HuH-7 (cell line): ENCODE measurements around the gene IL2RA.
"Not testable (repeated sequence)": the region's sequence is repeated elsewhere in the genome, so short reads cannot be mapped to it uniquely, and the experiment has no call there.

Source experiments
- DNase-seq: peaks from one replicate; pipeline ENCODE4 v3.0.0; 2011; ENCODE audit warnings: low spot score

The IL2RA gene

GRCh38 chr10:6062101-6062771 is at the start of gene IL2RA:
Gene IL2RA, minus strand, starts transcription at chr10:6062367. Its CDS starts 216 bp downstream, at chr10:6062151.
- no peak for DNase-seq

DNA sequence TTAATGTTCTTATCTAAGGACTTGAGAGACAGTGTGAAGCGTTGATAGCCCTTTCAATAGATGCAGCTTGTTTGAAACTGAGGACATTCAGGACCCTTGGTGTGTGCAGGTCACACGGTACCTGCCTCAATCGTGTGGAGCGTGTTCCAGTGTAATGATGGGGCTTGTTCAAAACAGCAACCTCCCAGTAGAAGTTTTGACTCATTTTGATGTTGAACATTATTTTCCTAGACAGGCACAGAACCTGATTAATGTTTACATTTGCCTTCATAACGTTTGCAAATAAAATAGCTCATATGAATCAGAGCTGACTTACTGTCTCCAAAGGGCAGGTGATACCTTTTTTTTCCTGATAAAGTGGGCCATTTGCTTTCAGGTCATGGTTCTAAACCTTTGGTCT is 48.0 kb upstream of the IL2RA start:
- no peak for DNase-seq

GRCh38 chr10:6109444-6109775 is 47.2 kb upstream of the IL2RA start:
- no peak for DNase-seq

DNA sequence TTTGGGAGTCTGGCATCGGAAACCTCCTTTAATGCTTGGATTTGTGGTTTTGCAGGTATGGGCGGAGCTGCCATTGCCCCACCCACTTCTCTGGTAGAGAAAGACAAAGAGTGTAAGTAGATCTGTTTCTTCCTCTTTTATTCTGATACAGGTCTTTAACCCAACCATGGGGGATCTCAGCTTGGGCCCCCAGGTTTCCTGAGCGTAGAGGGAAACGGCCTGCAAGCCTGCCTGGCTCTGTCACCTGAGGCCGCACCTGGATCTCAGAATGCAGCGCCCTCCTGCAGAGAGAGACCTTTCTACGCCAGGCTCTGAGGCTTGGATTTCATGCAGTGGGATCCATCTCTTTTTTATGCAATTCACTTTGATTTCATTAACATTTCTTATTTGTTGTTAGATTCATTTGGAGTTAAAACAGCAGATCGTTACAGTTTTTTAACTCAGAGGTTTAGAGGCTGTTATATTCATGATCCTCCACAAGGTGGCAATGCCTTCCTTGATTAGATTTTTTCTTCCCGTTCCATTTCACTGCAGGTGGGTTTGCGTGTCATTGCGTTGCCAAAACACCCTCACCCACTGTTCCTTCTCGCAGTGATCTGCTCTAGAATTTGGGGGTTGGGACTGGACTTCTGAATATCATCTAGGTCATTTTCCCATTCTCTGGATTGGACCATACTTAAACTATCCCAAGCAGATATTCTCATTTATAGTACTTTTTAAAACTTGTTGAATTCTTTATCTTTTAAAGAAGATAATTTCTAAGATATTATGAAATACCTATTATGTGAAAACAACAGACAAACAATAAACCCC is 46.7 kb upstream of the IL2RA start:
- DNase-seq, result peak; percentile 71

GRCh38 chr10:6108072-6108471 is 45.9 kb upstream of the IL2RA start:
- no peak for DNase-seq

- not testable (repeated sequence) for DNase-seq
Measured at GRCh38 chr10:6107616-6108015, 45.4 kb upstream of the IL2RA start.

GRCh38 chr10:6103591-6103990 is 41.4 kb upstream of the IL2RA start:
- DNase-seq, result no peak

DNA sequence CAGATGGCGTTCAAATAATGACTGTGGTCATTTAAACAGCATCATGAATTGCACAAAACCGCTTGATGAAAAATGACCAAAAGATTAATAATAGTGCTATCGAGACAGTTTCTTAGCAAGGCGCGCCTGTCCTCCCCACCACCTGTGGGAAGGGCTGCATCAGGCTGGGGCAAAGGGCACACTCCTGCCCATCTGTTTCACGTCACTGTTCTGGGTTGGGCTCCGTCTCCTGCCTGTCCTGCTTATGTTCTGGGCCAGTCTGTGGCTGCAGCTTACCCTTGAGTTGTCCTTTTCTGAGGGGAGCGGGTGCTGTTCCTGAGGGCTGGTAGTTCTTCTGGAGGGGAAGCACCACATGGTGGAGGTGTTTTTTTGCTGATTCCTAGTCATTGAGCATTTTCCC is 40.0 kb upstream of the IL2RA start:
- no peak for DNase-seq

- DNase-seq, result no peak
Measured at GRCh38 chr10:6101181-6101580, 39.0 kb upstream of the IL2RA start.

- no peak for DNase-seq
Measured at GRCh38 chr10:6100370-6100769, 38.2 kb upstream of the IL2RA start.

DNA sequence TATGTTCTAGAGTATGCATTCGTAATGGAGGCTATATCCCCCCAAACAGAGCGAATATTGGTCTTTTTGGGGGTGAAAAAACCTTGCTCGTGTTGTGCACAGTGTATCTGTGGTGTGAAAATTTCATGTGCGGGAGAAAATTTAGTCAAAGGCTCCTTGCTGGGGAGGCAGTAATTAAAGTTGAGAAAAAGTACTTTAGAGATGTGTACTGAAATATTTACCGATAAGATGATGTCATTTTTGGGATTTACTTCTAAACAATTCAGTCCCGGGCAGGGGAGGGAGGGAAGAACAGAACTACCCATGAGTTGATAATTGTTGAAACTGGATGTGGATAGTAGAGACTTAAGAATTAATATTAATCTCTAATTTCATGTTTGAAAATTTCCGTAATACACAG is 36.0 kb upstream of the IL2RA start:
- no peak for DNase-seq

- no peak for DNase-seq
Measured at GRCh38 chr10:6097063-6097462, 34.9 kb upstream of the IL2RA start.

DNA sequence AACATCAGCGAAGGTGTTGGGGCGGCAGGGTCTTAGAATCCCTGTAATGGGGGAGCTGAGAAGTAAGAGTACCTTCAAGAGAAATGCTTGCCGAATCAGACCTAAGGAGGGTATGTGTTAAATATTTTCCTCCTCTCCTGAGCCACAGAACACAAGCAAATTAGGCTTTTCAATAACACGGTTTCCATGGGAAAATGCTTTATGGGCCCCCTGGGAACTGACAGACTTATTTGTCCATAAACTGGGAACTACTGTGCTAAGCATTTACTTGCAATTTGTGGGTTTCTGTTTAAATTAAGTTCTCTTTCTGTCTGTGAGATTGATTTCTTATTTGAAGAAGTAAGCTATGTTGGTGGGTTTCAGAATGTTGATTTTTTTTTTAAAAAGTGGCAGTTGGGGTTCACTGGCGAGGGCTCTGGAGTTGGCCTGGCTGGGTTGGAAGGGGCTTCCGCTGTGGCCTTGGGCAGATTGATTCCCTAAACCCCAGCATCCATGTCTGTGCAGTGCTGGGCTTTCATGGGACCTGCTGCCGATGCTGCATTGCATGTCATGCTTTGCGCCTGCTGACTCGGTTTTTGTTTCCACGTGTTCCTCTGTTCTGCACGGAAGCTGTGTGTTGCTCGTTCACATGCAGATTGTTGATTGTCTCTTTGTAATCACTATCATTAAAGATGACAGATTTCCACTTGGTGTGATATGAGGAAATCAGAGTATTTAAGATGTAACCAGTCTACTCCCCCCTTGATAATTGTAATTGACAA is 33.8 kb upstream of the IL2RA start:
- DNase-seq, result no peak

DNA sequence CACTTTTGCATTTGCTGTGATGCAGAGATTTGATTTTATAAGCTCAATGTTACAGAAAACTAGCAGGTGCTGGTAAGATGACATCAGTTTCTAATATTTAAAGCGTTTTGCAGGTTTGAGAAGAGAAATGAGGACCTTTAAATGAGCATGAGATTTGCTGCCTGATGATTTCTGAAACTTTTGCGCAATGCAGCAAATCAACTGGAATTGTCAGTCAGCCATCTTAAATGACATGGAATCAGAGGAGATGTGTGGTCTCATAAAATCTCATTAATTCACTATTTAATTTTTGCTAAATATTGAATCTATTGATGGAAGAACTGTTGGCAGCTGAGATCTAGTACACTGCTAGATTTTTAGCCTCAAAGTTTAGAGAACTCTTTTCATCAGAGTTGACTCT is 30.6 kb upstream of the IL2RA start:
- DNase-seq, result no peak

GRCh38 chr10:6091630-6092029 is 29.5 kb upstream of the IL2RA start:
- no peak for DNase-seq

GRCh38 chr10:6089334-6090219 is 27.4 kb upstream of the IL2RA start:
- peak; percentile 41 for DNase-seq

- peak; percentile 80 for DNase-seq
Measured at GRCh38 chr10:6088721-6089333, 26.7 kb upstream of the IL2RA start, which contains the start of gene RBM17. Gene RBM17, plus strand, starts transcription at chr10:6089034. Its CDS starts 8,032 bp downstream, at chr10:6097066.

DNA sequence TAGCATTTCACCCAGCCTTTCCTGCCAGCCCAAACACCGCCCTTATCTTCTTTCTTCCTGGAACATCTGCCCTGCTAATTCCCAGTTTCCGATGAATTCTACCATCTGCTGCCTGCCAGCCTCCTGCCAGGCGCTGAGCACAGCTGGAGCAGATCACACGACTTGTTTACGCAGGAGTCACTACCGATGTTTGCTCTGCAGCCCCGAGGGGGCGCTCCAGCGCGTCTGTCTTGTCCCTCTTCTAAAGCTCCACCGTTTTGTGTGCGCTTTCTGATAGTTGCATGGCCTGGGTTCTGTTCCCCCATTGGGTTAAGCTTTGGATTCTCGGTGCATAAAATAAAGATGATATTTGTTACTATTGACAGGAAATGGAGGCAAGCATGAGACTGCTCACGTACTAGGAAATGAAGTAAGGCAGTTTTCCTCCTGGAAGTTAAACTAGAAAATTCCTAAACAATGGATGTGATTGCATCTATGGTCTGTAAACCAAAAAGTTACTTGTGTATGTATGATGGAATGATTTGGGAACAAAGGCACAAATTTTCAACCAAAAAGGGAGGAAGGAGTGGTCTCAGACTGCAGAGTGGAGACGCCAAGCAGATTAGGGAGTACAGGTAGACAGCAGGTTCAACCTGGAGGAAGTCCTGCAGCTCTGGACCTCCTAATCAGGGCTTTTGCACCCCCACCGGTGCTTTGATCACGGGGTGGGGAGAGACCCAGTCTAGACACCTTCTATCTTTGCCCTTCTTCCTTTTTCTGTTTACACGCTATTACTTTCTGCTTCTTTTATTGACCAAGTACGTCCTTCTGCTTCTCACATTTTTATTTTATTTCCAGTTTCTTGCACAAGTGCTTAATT is 24.4 kb upstream of the IL2RA start:
- DNase-seq, result peak; percentile 84

DNA sequence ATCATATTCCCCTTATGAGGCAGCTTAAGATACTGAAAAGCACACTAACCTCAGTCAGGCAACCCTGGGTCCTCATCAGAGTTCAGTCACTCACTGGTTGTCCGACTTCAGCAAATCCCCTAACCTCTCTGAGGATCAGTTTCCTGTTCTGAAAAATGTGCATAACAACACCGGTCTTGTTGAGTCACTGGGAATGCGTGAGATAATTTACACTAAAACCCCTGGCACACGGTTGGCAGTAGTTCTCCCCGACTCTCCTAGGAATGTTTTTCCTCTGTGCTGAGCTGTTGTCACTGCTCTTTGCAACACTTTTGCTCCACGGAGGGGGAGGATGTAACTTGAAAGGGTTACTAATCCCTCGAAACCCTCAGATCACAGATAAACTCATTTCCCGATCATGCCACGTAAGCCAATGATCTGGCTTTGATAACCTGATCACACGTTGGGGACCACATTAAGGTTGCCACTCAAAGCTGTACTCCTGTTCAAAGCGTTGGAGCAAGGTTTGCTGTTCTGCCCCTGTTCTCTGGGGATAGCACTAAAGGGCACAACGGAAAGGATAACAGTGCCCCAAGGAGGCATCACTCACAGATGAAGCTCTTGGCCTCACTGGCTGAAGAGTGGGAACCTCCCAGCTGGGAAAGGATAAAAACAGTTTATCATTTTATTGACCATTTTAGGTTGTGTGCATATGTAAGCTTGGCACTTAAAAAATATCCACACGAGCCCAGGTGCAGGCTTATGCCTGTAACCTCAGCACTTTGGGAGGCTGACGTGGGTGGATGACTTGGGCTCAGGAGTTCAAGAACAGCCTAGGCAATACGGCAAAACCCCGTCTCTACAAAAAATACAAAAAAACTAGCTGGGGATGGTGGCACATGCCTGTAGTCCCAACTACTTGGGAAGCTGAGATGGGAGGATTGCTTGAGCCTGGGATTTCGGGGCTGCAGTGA is 21.6 kb upstream of the IL2RA start:
- DNase-seq, result no peak
